Measurements from ENCODE around the gene PTPN11. TPM values are rescaled to one million over a fixed set of nuclear protein-coding genes. Genes with fewer than 3 reads are reported as not detected.
A peak's percentile ranks its signal among the peaks of the same experiment; 100 is the strongest.

Gene PTPN11
- total RNA-seq, 1 experiment from 2014 or later, result 153 TPM

DNA sequence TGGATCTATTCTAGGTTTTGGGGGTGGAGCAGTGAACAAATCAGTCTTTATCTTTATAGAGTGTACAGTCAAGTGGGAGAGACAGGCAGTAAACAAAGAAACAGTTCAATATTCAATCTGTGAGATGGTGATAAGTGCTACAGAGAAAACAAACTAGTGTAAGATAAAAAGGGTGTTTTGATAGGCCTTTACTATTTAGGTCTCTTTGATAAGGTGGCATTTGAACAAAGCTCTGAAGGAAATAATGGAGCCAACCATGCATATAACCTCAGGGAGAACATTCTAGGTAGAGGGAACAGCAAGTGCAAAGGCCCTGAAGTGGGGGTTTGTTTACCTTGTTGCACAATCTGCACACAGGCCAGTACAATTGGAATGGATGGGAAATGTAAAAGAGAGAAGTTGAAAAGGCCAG, 47.3 kb downstream of the PTPN11 start:
- no peak overlapping the region for H3K27ac Mint-ChIP-seq (ENCODE audit: unreplicated experiment)
- POLR2A ChIA-PET, result no interaction called here

DNA sequence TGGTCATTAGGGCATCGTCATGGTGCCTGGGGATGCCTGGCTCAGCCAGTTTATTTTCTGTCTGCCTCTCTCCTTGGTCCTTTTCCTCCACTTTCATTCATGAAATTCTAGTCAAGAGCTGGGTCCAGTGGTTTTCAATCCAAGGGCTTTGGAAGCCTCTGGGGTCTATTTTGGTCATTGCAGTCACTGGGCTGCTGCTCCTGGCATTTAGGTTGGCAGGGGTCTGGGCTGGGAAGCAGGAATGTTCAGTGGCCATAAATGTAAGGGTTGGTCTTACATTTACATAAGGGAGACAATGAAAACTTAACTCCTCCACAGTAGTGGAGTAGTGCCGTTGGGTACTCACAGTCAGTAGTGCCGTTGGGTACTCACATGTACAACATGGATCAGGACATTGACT, 48.1 kb downstream of the PTPN11 start:
- peaks cover 9% of the 10 kb centered on the region for H3K4me1 ChIP-seq
- no peaks in the 10 kb centered on the region for H3K9me3 Mint-ChIP-seq (ENCODE audit: unreplicated experiment)
- intact Hi-C loops (cut with micrococcal nuclease; ENCODE audit: unreplicated experiment), result no loop called here
- H3K4me1 Mint-ChIP-seq (ENCODE audit: low read depth, unreplicated experiment), result peaks cover 14% of the 10 kb centered on the region
- peak overlapping the region; percentile 33 for H3K27ac Mint-ChIP-seq (ENCODE audit: unreplicated experiment)
- H3K4me3 Mint-ChIP-seq (ENCODE audit: unreplicated experiment), result no peak overlapping the region
- ChIA-PET CTCF (no interaction called here), POLR2A (no interaction called here)
- peaks cover 61% of the 10 kb centered on the region for H3K36me3 Mint-ChIP-seq (ENCODE audit: insufficient read depth, unreplicated experiment)
- no peaks in the 10 kb centered on the region for H3K9me3 ChIP-seq
- no peak for DNase-seq
- no peaks in the 10 kb centered on the region; the same call in 1 of the 2 replicates for H3K36me3 ChIP-seq (ENCODE audit: control insufficient read depth, insufficient read depth, low read length)
- no TSS peak for BruUV-seq (replicated peaks)
- H3K4me3 ChIP-seq (ENCODE audit: low read depth, low read length), result no peak overlapping the region
- TF ChIP-seq, protein P1, sequence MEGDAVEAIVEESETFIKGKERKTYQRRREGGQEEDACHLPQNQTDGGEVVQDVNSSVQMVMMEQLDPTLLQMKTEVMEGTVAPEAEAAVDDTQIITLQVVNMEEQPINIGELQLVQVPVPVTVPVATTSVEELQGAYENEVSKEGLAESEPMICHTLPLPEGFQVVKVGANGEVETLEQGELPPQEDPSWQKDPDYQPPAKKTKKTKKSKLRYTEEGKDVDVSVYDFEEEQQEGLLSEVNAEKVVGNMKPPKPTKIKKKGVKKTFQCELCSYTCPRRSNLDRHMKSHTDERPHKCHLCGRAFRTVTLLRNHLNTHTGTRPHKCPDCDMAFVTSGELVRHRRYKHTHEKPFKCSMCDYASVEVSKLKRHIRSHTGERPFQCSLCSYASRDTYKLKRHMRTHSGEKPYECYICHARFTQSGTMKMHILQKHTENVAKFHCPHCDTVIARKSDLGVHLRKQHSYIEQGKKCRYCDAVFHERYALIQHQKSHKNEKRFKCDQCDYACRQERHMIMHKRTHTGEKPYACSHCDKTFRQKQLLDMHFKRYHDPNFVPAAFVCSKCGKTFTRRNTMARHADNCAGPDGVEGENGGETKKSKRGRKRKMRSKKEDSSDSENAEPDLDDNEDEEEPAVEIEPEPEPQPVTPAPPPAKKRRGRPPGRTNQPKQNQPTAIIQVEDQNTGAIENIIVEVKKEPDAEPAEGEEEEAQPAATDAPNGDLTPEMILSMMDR (IDR thresholded peaks at IDR 0.05; ENCODE audit: insufficient read depth in 1 of 2, low read depth in 1 of 2, low read length in 1 of 2, severe bottlenecking in 1 of 2, unreplicated experiment in 1 of 2), result no peak
- H3K27me3 ChIP-seq (replicated peaks; ENCODE audit: control insufficient read depth, insufficient read depth, low read length), result no peaks in the 10 kb centered on the region
- no peaks in the 10 kb centered on the region for H3K27me3 Mint-ChIP-seq (ENCODE audit: insufficient read depth, unreplicated experiment)

More for the DNA sequence above, 47.3 kb downstream of the PTPN11 start:
- TF ChIP-seq, protein P1 (IDR thresholded peaks at IDR 0.05; ENCODE audit: insufficient read depth in 1 of 2, low read depth in 1 of 2, low read length in 1 of 2, severe bottlenecking in 1 of 2, unreplicated experiment in 1 of 2), result no peak
- Mint-ChIP-seq H3K9me3 (ENCODE audit: unreplicated experiment) (no peaks in the 10 kb centered on the region), H3K4me3 (ENCODE audit: unreplicated experiment) (no peak overlapping the region), H3K4me1 (ENCODE audit: low read depth, unreplicated experiment) (peaks cover 14% of the 10 kb centered on the region), H3K36me3 (ENCODE audit: insufficient read depth, unreplicated experiment) (peaks cover 56% of the 10 kb centered on the region), H3K27me3 (ENCODE audit: insufficient read depth, unreplicated experiment) (no peaks in the 10 kb centered on the region)
- H3K9me3 ChIP-seq, result no peaks in the 10 kb centered on the region
- no TSS peak for BruUV-seq (replicated peaks)
- intact Hi-C loops (cut with micrococcal nuclease; ENCODE audit: unreplicated experiment), result no loop called here
- peaks cover 9% of the 10 kb centered on the region for H3K4me1 ChIP-seq
- no peaks in the 10 kb centered on the region for H3K27me3 ChIP-seq (replicated peaks; ENCODE audit: control insufficient read depth, insufficient read depth, low read length)
- peak; percentile 26 to 38 for DNase-seq
- H3K36me3 ChIP-seq (ENCODE audit: control insufficient read depth, insufficient read depth, low read length), result no peaks in the 10 kb centered on the region; the same call in 1 of the 2 replicates
- CTCF ChIA-PET, result no interaction called here
- H3K4me3 ChIP-seq (ENCODE audit: low read depth, low read length), result no peak overlapping the region

DNA sequence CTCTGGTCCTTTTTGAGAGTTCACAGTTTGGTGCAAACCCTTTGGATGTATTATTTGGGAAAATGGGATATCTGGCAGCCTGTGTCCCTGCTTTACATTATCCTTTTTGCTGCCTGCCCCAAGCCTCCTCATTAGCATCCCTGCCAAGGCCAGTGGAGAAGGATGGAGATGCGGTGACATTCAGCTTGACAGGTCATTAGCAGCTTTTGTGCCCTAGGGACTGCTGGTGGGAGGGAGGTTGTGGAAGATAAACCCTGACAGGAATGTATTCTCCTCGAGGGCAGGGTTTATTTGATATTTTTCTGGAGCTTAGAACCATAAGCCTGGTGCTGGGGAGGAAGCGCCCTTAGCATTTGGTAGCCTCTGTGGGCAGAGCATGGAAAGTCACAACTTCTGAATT, 49.3 kb downstream of the PTPN11 start:
- no TSS peak for BruUV-seq (replicated peaks)
- Histone ChIP-seq H3K9me3 (no peaks in the 10 kb centered on the region), H3K36me3 (ENCODE audit: control insufficient read depth, insufficient read depth, low read length) (no peaks in the 10 kb centered on the region; the same call in 1 of the 2 replicates), H3K4me3 (ENCODE audit: low read depth, low read length) (no peak overlapping the region), H3K27me3 (replicated peaks; ENCODE audit: control insufficient read depth, insufficient read depth, low read length) (no peaks in the 10 kb centered on the region), H3K4me1 (peaks cover 9% of the 10 kb centered on the region)
- Mint-ChIP-seq H3K9me3 (ENCODE audit: unreplicated experiment) (no peaks in the 10 kb centered on the region), H3K36me3 (ENCODE audit: insufficient read depth, unreplicated experiment) (peaks cover 71% of the 10 kb centered on the region), H3K27me3 (ENCODE audit: insufficient read depth, unreplicated experiment) (no peaks in the 10 kb centered on the region), H3K4me3 (ENCODE audit: unreplicated experiment) (no peak overlapping the region), H3K27ac (ENCODE audit: unreplicated experiment) (no peak overlapping the region), H3K4me1 (ENCODE audit: low read depth, unreplicated experiment) (peaks cover 14% of the 10 kb centered on the region)
- no peak for DNase-seq
- ChIA-PET CTCF (no interaction called here), POLR2A (no interaction called here)
- intact Hi-C loops (cut with micrococcal nuclease; ENCODE audit: unreplicated experiment), result no loop called here
- TF ChIP-seq, protein P1 (IDR thresholded peaks at IDR 0.05; ENCODE audit: insufficient read depth in 1 of 2, low read depth in 1 of 2, low read length in 1 of 2, severe bottlenecking in 1 of 2, unreplicated experiment in 1 of 2), result no peak
